NCI-H1436 treated with DMSO at 0.1 percent for 48 hours (cell line): ENCODE results near the gene RMP24.
"Not testable (repeated sequence)": the region's sequence is repeated elsewhere in the genome, so short reads cannot be mapped to it uniquely, and the experiment has no call there.

Experiments used
- DNase-seq: peaks from one replicate; lab custom pipeline; 2025; lab: John Stamatoyannopoulos, UW

Gene RMP24

DNA sequence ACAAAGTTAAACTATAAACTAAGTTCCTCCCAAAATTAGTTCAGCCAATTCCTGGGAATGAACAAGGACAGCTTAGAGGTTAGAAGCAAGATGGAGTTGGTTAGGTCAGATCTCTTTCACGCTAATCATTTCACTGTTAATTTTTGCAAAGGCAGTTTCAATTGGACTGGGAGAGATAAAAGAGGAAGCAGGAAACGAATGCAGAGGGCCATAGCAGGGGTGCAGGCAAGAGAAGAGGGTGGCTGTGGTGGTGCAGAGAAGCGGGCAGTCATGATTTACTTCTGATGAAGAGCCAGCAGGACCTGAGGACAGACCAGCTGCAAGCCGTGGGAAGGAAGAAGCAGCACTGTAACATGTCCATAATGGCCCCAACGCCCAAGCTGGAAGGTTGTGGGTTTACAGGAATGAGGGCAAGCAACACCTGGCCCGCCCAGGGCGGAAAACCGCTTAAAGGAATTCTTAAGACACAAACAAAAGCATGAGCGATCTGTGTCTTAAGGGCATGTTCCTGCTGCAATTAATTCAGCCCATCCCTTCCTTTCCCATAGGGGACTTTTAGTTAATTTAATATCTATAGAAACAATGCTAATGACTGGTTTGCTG is 4.1 kb upstream of the RMP24 start:
- no peak for DNase-seq

DNA sequence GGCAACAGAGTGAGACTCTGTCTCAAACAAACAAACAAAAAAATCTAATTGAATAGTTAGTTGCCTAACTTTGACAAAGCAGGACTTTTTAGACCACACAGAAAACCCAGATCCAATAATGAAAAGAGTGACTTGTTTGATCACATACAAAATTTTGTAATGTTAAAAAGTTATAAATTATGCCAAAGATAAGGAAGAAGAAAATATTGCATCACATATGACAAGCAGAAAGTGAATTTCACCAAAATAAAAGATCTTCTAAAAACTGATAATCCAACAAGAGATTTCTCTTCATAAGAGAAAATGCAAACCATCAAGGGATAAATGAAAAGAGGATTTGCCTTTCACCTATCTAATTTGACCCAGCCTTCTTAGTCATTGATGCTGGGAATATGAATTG is 2.8 kb upstream of the RMP24 start:
- no peak for DNase-seq

GRCh38 chr18:35971661-35972196 is 750 bp upstream of the RMP24 start:
- no peak for DNase-seq

GRCh38 chr18:35973650-35974049 is 1.2 kb downstream of the RMP24 start:
- DNase-seq, result no peak

GRCh38 chr18:35974181-35974580 is 1.7 kb downstream of the RMP24 start:
- no peak for DNase-seq

GRCh38 chr18:35979112-35979511 is 6.6 kb downstream of the RMP24 start:
- DNase-seq, result no peak

GRCh38 chr18:35982409-35983114 is 10.1 kb downstream of the RMP24 start:
- DNase-seq, result no peak

DNA sequence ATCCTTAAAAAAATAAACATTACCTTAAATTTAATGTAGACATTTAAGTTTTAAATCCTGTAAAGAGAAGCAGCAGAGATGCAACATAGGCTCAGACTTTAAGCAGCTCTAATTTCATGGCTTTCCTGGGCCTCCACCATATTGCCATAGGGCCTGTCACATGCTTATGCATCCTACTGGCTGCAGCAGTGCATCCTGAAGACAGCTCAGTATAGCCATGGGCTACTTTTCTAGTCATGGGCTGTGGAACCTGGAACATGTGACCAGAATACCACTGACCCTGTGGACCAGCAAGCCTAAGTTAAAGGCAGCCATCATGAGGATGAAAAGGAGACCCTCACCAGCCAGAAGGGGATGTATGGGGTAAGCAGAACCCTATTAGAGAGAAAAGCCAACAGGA is 10.7 kb downstream of the RMP24 start:
- no peak for DNase-seq

DNA sequence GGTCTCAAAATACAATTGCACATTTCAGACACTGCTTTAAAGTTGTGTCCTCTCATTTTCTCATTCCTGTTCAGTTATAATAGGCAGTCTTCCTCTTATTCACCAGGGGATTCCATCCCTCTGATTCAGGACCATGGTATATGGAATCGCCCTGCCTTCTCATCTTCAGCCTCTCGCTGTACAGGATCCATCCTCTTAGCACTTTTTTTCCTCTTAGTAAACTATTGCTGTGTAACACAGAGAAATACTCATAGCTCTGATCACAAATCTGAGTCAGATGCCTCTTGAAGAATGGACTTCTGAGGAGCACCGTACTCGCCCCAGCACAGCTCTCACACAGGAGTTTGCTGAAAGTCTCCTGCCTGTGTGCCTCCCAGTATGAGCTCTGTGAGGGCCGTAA is 11.3 kb downstream of the RMP24 start:
- no peak for DNase-seq

- no peak for DNase-seq
Measured at GRCh38 chr18:35991696-35992095, 19.2 kb downstream of the RMP24 start.

DNA sequence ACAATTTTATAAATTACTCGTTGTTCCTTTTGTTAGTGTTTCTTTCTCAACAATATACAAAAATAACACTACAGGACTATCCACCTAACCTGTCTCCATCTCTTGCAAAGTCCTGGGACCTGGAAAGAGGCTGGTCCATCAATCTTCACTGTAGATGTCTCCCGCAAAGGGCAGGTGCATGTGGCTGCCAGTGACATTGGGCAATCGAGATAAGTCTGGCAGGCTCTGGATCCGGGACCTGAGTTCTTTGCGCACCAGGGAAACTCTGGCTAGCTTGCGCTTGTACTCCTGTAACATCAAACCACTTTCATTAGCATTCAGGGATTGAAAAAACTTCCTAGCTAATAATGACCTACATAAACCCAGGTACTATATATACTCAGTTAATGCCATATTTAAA is 20.5 kb downstream of the RMP24 start:
- DNase-seq, result no peak

- no peak for DNase-seq
Measured at GRCh38 chr18:35998967-35999366, 26.5 kb downstream of the RMP24 start.

DNA sequence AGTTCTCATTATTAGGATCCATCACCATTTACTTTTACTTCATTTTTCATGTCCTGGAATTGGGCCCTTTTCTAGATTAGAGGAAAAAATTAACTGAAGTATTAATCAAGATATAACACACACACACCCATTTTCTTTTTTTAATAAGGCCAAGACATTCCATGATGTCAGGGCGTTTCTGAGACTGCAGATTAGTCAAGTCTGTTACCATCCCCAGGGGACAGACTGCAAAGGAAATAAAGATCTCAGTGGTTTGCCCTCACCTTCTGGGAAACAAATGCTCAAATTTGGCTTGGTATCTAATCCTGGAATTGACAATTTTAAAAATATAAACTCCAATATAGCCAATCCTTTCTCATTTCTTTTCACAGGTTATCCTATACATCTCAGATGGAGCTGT is 27.4 kb downstream of the RMP24 start:
- DNase-seq, result no peak

- no peak for DNase-seq
Measured at GRCh38 chr18:36006997-36007396, 34.5 kb downstream of the RMP24 start.

GRCh38 chr18:36009214-36009613 is 36.7 kb downstream of the RMP24 start:
- DNase-seq, result no peak

GRCh38 chr18:36012891-36013290 is 40.4 kb downstream of the RMP24 start:
- no peak for DNase-seq

- no peak for DNase-seq
Measured at GRCh38 chr18:36015629-36016028, 43.1 kb downstream of the RMP24 start.

- no peak for DNase-seq
Measured at GRCh38 chr18:36017232-36017631, 44.8 kb downstream of the RMP24 start.

DNA sequence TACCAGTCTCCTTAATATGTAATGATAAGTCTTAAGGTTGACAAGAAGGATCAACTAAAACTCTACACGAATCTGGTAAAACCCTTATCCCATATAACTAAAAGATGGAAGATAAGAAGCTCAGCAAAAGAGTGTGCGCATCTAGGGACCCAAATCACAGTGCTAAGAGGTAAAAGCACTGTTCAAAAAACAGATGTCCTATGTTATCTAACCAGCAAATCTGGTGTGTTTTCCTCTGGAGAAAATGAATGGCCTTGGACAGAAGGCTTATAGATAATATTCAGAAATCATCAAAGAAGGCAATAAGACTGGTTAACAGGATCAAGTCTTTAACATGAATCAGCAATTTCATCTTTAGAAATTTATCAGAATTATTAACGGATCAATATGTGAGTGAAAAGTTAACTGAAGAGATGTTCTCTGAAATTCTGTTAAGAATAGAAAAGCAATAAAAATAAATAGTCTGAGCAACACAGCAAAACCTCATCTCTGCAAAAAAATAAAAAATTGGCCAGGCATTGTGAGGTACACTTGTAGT is 47.8 kb downstream of the RMP24 start:
- no peak for DNase-seq

- no peak for DNase-seq
Measured at GRCh38 chr18:36023336-36023735, 50.9 kb downstream of the RMP24 start.

GRCh38 chr18:36024241-36024640 is 51.8 kb downstream of the RMP24 start:
- not testable (repeated sequence) for DNase-seq

DNA sequence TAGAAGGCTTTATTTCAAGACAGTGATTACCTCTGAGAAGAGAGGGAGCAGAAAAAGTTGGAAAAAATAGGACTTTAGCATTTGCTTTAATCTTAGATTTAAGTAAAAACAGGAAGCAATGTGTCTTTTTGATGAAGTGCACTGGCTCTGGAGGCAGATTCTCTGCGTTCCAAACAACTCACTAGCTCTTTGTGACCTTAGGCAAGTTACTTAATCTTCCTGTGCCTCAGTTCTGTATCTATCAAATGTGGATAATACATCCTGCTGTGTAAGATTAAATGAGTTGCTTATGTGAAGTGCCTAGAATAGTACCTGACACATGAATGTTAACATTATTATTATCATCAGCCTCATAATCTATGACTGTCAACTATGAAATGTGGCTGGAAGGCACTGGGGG is 52.5 kb downstream of the RMP24 start:
- DNase-seq, result no peak

DNA sequence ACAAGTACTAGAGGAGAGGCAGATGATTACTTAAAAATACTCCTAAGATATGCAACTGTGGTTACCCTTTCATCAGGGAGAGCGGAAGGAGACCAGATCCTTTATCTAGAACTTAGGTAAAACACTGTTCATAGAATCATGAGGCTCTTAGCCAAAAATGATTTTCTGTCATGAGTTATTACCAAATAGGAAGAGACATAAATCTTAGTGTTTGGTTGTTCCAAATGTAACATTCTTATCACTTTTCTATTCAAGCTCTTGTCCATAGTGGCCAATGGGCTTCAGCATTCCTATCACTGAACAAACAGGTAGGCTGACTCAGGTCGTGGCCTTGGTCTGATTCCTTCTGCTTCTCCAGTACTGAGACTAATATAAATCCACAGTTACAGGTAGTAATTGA is 56.4 kb downstream of the RMP24 start:
- no peak for DNase-seq
